ENCODE measurements around the gene RIPK1.

The RIPK1 gene

GRCh38 chr6:3085074-3085473 lies 16.8 kb downstream of the RIPK1 start:
- no peak for DNase-seq (ENCODE audit: low read depth)

DNA sequence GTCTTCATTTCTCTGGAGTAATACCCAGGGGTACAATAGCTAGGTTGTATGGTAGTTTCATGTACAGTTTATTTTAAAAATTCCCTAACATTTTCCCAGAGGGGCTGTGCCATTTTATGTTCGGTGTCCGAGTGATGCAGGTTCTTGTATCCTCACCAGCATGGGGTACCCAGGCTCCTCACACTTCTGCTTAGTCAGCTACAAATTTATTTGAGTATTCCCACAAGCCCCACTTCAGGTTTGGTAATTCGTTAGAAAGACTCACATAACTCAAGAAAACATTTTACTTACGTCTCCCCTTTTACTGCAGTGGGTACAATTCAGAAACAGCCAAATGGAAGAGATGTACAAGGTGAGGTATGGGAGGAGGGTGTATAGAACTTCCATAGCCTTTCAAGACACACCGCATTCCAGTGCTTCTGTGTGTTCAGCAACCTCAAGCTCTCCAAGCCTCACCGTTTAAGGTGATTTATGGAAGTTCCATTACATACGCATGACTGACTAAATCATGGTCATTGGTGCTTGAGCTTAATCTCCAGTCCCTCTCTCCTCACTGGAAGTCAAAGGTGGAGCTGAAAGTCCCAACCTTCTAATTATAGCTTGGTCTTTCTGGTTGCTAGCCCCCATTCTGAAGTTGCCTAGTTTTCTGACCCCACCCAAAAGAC lies 18.1 kb downstream of the RIPK1 start:
- DNase-seq (ENCODE audit: low read depth): no peak

DNA sequence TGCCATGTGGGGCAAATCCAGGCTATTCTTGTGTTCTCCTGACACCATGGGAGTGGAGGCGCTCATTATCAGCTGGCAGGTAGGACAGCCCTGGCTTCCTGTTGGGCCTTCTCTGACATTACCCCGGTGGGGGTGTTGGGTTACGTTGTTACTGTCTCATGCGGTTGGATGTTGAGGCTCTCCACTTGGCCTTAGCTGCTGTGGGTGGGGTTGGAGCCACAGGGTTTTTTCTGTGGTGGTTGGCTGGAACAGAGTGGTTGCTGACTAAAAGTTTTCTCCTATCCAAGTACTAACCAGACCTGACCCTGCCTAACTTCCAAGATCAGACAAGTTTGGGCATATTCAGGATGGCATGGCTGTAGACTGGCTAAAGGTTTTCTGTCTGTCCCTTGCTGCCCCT lies 20.2 kb downstream of the RIPK1 start:
- DNase-seq (ENCODE audit: low read depth): no peak

DNA sequence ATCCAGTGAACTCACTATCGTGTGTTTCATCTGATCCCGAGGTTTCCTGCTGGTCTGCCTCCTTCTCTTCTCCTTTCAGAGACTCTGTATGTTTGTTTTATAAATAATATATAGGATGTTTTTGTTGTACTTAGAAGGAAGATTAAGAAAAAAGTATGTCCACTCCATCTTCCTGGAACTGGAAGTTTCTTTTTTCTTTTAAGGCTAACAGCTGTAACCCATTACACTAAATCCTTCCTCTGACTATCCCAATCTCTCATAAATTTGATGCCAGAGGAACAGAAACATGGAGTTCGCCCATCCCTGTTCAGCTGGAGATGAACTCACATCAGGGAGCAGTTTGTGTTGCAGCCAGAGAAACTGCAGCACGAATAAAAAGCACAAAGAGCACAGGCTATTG lies 20.7 kb downstream of the RIPK1 start:
- no peak for DNase-seq (ENCODE audit: low read depth)

- no peak for DNase-seq (ENCODE audit: low read depth)
Observed at GRCh38 chr6:3090013-3090412, 21.7 kb downstream of the RIPK1 start.

DNA sequence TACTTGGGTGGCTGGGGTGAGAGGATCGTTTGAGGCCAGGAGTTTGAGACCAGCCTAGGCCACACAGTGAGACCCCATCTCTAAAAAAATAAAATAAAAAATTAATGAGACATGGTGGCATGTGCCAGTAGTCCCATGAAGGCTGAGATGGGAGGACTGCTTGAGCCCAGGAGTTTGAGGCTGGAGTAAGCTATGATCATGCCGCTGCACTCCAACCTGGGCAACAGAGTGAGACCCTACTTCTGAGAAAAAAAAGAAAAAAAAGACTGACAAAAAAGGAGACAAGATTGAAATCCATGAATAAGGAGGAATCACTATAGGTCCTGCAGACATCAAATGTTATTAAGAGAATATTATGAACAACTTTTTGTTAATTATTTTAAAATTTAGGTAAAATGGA lies 26.5 kb downstream of the RIPK1 start:
- DNase-seq (ENCODE audit: low read depth): no peak

GRCh38 chr6:3102875-3103274 lies 34.6 kb downstream of the RIPK1 start:
- DNase-seq (ENCODE audit: low read depth): no peak

DNA sequence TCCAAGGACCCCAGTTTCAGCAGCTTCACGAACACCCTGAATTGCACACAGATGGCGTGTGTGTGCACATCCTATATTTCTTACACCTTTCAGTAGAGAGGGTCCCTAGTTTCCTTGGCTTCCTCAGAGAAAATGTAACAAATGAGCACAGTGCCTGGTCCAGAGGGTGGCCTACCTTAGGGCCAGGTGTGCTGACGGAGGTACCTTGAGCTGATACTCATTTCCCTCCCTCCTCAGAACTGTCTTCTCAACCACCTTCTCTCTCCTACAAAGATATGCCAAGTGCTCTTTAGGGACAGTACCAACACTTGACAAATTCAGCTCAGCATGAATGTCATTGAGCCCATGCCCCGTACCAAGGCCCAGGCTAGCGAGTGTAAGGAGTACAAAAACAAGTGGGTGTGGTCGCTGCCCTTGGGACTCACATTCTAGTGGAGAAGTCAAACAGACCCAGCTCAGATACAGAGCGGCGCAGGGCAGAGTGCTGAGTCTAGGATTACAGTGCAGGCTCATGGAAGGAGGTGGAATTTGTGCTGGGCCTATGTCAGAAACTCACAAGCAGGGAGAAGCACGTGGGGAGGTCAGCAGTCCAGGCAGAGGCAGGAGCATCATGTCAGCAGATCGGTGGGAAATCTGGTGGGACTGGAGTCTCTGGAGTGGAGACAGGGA lies 40.6 kb downstream of the RIPK1 start:
- no peak for DNase-seq (ENCODE audit: low read depth)

GRCh38 chr6:3109761-3110160 lies 41.5 kb downstream of the RIPK1 start:
- no peak for DNase-seq (ENCODE audit: low read depth)

GRCh38 chr6:3114377-3114776 lies 46.1 kb downstream of the RIPK1 start:
- DNase-seq (ENCODE audit: low read depth): no peak

DNA sequence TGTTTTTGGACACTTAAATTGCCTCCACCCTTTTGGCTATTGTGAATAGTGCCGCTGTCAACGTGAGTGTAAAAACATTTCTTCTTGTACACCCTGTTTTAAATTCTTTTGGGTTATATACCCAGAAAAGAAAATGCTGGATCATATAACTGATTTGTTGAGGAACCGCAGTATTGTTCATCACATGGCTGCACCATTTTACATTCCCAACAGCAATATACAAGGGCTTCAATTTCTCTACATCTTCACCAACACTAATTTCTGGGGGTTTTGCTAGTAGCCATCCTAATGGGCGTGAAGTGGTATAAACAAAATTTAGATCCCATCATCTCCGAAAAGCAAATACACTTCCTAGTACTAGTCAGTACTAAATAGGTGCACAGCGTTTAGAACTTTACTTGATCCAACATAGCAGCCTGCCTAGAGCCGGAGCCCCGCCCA lies 49.6 kb downstream of the RIPK1 start:
- DNase-seq (ENCODE audit: low read depth): no peak

DNA sequence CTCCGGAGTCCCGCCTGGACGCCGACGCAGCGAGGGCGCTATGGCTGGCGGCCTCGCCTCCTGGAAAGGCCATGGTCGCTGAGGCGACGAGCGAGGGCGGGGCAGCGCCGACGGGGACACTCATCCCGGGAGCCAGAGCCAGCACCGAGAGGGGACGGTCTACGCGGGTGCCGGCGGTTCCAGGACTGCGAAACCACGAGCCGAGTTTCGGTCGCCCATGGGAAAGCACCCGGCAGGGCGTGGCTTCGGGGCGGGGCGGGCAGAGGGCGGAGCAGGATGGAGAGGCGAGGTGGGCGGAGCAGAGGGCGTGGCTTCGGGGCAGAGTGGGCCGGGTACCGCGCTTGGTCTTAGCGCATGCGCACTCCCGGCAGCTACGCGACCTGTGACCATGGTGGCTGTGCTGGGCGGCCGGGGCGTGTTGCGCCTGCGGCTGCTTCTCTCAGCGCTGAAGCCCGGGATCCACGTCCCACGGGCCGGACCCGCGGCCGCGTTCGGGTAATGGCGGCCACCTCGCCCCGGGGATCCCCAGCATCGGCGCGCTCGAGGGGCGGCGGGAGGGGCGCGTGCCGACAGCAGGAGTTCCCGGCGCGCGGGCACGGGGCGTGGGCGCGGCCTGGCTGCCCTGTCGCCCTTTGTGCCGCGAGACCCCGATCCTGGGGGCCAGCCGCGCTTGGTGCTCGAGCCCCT lies 50.2 kb downstream of the RIPK1 start, which contains the start of gene BPHL:
BPHL (plus strand) TSS at position 359 of the 687 bp plus-strand sequence; CDS start at position 389, 30 bp downstream.
- peak; percentile 99 for DNase-seq (ENCODE audit: low read depth)

DNA sequence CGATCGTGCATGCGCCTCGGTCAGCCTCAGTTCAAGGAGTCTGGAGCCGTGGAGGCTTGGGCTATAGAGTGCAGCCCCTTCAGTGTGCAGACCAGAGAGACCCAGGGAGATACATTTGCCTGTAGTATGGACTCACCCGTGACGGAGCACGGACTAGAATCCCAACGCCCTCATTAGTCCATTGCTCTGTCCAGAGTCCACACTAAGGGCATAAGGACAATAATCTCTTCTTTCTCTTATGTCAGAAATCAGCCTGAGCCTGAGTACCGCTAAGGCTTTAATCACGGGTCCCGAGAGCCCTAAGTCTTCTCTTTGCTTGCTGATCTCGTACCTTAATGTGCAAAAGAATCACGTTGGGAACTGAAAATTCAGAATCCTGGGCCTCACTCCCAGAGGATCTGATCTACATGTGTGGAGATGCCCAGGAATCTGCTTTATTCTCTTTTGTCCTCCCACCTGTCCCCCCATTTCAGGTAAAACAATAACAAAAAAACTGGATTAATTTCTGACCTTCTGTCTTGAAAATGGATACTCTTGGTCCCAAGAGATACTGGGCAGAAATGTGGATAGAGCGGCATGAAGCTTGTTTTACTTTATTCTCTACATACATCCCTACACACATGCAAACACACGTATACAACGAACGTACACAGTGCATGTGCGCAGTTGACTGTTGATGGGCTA lies 50.9 kb downstream of the RIPK1 start:
- DNase-seq (ENCODE audit: low read depth): no peak

DNA sequence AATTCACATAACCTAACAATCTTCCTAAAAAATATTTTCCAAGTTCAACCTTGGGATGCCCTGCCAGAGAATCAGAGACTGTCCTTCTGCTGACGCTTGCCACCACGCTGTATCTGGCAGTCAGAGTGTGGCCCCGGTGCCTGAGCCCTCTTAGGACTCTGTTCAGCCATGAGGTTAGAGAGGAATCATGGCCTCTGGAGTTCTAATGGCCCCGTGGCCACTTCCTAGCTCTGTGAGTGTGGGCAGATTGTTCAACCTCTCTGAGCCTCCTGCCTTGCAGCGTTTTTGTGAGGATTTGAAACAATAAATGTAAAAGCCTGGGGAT lies 52.4 kb downstream of the RIPK1 start:
- DNase-seq (ENCODE audit: low read depth): no peak

DNA sequence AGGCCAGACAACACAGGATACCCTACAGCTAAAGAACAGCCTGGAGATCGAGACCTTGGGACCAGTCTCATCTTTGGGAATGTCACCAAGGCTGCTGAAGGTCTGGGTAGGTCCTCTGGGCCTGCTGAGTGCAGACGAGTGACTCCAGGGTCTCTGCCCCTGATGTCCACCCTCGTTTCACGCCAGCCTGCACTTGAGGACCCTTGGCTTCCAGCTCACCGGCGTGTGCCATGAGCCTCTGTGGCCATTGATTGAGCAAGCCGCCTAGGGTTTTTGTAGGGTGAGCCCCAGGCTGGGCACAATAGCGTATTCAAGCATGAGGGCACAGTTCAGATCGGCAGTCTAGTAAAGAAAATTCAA lies 54.5 kb downstream of the RIPK1 start:
- no peak for DNase-seq (ENCODE audit: low read depth)

DNA sequence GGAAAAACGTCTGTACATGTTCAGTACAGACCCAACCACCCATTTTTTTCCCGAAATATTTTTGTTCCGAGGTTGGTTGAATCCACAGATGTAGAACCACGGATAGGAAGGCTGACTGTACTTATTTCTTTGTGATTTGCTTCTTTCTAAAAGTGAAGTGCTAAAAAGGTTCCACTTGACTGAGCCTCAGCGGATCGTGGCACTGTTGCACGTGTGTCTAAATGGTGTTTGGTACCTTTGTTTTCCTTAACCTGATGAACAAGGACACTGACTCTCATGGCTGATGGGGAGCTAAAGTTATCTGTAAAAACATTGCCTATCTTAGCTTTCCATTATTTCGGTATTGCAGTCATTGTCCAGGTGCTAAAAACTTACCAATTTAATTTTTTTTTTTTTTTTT lies 56.4 kb downstream of the RIPK1 start:
- no peak for DNase-seq (ENCODE audit: low read depth)

DNA sequence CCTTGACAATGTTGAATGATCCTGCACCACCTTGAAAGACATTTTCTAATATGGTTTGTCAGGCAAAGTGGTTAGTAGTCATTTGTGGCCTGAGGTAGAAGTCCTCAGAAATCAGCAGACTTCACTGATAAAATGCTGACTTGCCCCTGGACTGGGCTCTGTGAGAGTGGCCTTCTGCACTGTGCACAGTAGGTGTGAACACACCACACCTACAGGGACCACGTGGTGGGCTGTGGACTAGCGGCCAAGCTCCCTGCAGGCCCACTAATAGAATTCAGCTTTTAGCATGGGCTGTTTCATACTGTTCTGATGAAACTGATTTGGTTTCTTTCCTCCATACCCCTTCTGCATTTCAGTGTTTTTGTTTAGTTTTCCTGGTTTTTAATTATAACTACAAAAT lies 57.5 kb downstream of the RIPK1 start:
- no peak for DNase-seq (ENCODE audit: low read depth)

DNA sequence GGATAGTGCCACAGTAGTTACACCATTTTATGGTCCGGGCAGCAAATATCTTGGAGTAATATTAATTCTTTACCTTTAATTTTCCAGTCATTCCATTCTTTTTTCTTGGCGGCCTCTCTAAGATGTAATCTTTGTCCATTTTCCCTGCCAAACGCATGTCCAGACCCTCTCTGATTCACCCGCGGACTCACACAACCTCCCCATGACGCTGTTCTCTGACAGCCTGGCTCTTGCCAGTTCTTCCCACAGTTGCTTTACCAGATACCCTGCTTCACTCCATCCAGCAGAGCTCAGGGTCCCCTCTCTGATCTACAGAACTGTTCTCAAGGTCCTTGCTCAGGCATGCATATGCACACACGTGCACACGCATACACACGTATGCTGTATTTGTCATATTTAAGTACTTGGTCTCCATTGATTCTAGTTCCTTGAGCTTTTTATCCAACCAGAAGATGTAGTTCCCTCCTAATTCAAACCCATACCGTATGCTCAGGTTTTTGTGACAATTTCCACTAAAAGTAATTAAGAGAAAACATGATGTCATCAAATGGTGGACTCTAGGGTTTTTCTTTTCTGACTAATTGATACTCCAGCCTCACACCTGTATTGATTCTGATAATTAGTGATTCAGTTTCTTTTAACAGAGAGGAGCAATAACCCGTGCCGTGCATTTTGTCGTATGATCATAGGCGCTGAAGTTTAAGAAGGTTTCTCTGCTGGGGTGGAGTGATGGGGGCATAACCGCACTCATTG lies 60.2 kb downstream of the RIPK1 start:
- DNase-seq (ENCODE audit: low read depth): no peak

DNA sequence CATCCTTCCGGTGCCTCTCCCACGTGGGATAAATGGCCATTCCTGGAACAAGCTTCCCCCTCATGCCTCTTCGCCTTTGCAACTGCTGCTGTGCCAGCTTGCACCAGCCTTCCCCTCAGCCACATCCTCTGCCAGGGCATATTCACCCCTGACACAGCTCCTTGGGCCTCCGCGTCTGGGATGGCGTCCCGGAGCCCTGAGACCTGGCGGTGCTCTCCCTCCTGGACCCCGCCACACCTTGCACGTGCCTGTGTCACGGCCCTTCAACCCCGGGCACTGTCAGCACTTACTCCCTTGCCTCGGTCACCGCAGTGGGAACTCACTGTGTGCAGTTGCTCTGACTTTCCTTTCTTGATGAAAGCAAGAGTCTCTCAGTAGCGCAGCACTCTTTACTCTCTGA lies 63.4 kb downstream of the RIPK1 start:
- no peak for DNase-seq (ENCODE audit: low read depth)

DNA sequence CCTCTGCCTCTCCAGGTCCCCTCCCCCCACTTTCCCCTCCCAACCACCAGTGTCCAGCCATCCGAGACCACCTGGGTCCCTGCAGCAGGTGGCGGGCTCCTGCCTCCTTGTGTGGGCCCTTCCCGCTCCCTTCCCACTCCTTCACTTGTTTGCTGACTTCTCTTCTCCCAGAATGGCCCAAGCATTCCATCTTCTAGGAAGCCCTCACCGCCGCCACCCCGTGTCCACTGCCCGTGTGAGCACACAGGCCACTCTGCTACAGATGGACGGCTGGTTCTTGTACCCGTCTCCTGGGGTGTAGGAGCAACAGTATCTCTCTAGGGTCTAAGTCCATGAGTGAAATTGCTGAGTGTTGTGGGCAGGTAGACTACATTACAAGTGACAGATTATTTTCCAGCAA lies 65.2 kb downstream of the RIPK1 start:
- DNase-seq (ENCODE audit: low read depth): no peak

DNA sequence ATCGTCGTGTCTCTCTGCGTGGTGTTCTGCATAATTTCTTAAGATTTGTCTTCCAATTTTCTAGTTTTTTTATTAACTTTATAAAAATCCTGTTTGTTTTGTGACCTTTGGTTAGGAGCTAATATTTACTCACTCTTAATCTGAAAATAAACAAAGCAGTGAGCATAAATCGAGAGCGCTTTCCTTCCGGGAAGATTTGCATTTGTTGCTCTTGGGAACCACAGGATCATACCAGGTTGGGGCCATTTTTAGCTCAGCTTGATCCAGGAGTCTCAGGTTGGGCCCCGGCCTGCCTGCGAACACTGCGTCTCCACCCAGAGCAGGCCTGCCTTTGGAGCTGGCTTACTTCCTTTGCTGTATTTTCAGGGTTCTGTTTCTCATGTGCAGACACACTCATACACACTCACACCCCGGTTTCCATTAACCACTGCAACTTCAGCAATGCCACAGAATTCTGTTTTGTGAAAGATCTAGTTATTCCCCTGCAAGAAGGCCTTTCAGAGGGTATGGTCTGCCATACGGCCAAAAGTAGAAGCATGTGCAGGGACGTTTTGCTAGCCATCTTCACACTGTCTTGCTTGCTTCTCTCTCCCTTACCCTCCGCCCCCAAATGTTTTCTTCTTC lies 67.5 kb downstream of the RIPK1 start:
- no peak for DNase-seq (ENCODE audit: low read depth)

Measured in T follicular helper cell (primary cell).